ENCODE results near the gene GOLGA7B. TPM values are rescaled to one million over a fixed set of nuclear protein-coding genes. Genes with fewer than 3 reads are reported as not detected.
A peak's percentile ranks its signal among the peaks of the same experiment; 100 is the strongest.

Gene GOLGA7B
- total and polyA plus RNA-seq, 8 donors, result 0.17 to 1.9 (median 0.49) TPM

- Histone ChIP-seq H3K27ac (no peak overlapping the region), H3K4me1 (no peaks in the 10 kb centered on the region), H3K27me3 (peaks cover 0 to 24% of the 10 kb centered on the region in 2 donors), H3K36me3 (no peaks in the 10 kb centered on the region), H3K9me3 (no peaks in the 10 kb centered on the region), H3K4me3 (no peak overlapping the region)
- no peak for TF ChIP-seq CTCF (IDR thresholded peaks at IDR 0.05)
- intact Hi-C loops (cut with DNase I), result no loop called here
- DNase-seq, result peak in 1 of 4 donors; percentile 20
- ATAC-seq, result no peak
Measured at GRCh38 chr10:97904576-97904975, 54.9 kb downstream of the GOLGA7B start.

GRCh38 chr10:97905276-97905675, 55.6 kb downstream of the GOLGA7B start:
- Histone ChIP-seq H3K9me3 (no peaks in the 10 kb centered on the region), H3K4me3 (no peak overlapping the region), H3K27ac (no peak overlapping the region), H3K4me1 (no peaks in the 10 kb centered on the region), H3K36me3 (no peaks in the 10 kb centered on the region), H3K27me3 (peaks cover 0 to 26% of the 10 kb centered on the region in 2 donors)
- ATAC-seq, result no peak
- intact Hi-C loops (cut with DNase I), result no loop called here
- TF ChIP-seq CTCF (IDR thresholded peaks at IDR 0.05), result no peak
- no peak for DNase-seq

- no peak overlapping the region for H3K27ac ChIP-seq
- H3K9me3 ChIP-seq, result no peaks in the 10 kb centered on the region
- ATAC-seq, result no peak
- H3K27me3 ChIP-seq, result peaks cover 0 to 41% of the 10 kb centered on the region in 2 donors
- peaks cover 0 to 2% of the 10 kb centered on the region in 2 donors for H3K4me1 ChIP-seq
- H3K4me3 ChIP-seq, result no peak overlapping the region
- H3K36me3 ChIP-seq, result no peaks in the 10 kb centered on the region
- peak in 1 of 4 donors; percentile 2 for DNase-seq
- TF ChIP-seq CTCF (IDR thresholded peaks at IDR 0.05), result no peak
- intact Hi-C loops (cut with DNase I), result no loop called here
Measured at GRCh38 chr10:97907211-97907610, 57.6 kb downstream of the GOLGA7B start.

- intact Hi-C loops (cut with DNase I), result no loop called here
- H3K36me3 ChIP-seq, result no peaks in the 10 kb centered on the region
- no peaks in the 10 kb centered on the region for H3K9me3 ChIP-seq
- no peak overlapping the region for H3K27ac ChIP-seq
- TF ChIP-seq CTCF (IDR thresholded peaks at IDR 0.05), result no peak
- no peak overlapping the region for H3K4me3 ChIP-seq
- peaks cover 0 to 45% of the 10 kb centered on the region in 2 donors for H3K27me3 ChIP-seq
- peaks cover 0 to 2% of the 10 kb centered on the region in 2 donors for H3K4me1 ChIP-seq
- ATAC-seq (no peak), DNase-seq (no peak)
Measured at GRCh38 chr10:97907830-97908229, 58.2 kb downstream of the GOLGA7B start.

GRCh38 chr10:97910661-97911060, 61.0 kb downstream of the GOLGA7B start:
- intact Hi-C loops (cut with DNase I), result loop anchor here in 1 of 2 donors (5.0 kb wide), 1 partner anchor 132 kb away; no protein-coding TSS in a partner anchor
- no peak for TF ChIP-seq CTCF (IDR thresholded peaks at IDR 0.05)
- H3K36me3 ChIP-seq, result no peaks in the 10 kb centered on the region
- no peaks in the 10 kb centered on the region for H3K9me3 ChIP-seq
- ATAC-seq, result peak; percentile 26
- no peak overlapping the region for H3K27ac ChIP-seq
- peaks cover 0 to 40% of the 10 kb centered on the region in 2 donors for H3K27me3 ChIP-seq
- no peak overlapping the region for H3K4me3 ChIP-seq
- DNase-seq, result no peak
- H3K4me1 ChIP-seq, result peaks cover 0 to 2% of the 10 kb centered on the region in 2 donors

All from left lung (tissue), 10 donors.